Liver (tissue), 3 donors: Measurements from ENCODE around the gene ANKS1A.
"Not testable (repeated sequence)": the region's sequence is repeated elsewhere in the genome, so short reads cannot be mapped to it uniquely, and the experiment has no call there.

ENCODE experiments used
- CTCF ChIP-seq: fragments of 150-350 bp; IDR thresholded peaks from 2 replicates; pipeline ENCODE4 v1.5.1; 2017; ENCODE audit warnings: improper control_type of control experiment, low read depth, low read length; ENCODE audit not compliant: missing input control
- EGR1 ChIP-seq, 2 donors: IDR thresholded peaks; 2 replicates each; pipeline ENCODE4 v1.6.1; 2016 to 2018; ENCODE audit warnings: antibody characterized with exemption in 2 of 2, low read depth in 2 of 2
- FOXA1 ChIP-seq: IDR thresholded peaks from 2 replicates; pipeline ENCODE4 v1.6.1; 2016; ENCODE audit warnings: antibody characterized with exemption
- JUND ChIP-seq, 2 donors: IDR thresholded peaks; 2 replicates each; pipeline ENCODE4 v1.6.1; 2016; ENCODE audit warnings: antibody characterized with exemption in 2 of 2
- MAX ChIP-seq: IDR thresholded peaks from 2 replicates; pipeline ENCODE4 v1.6.1; 2016; ENCODE audit warnings: antibody characterized with exemption
- NR2F2 ChIP-seq: IDR thresholded peaks from 2 replicates; pipeline ENCODE4 v1.6.1; 2016; ENCODE audit warnings: antibody characterized with exemption
- RAD21 ChIP-seq, 2 donors: IDR thresholded peaks; 2 replicates each; pipeline ENCODE4 v1.6.1; 2016; ENCODE audit warnings: antibody characterized with exemption in 2 of 2, mild to moderate bottlenecking in 2 of 2
- REST ChIP-seq: IDR thresholded peaks from 2 replicates; pipeline ENCODE4 v1.6.1; 2016; ENCODE audit warnings: antibody characterized with exemption, mild to moderate bottlenecking
- SP1 ChIP-seq: IDR thresholded peaks from 2 replicates; pipeline ENCODE4 v1.6.1; 2018; ENCODE audit warnings: antibody characterized with exemption, mild to moderate bottlenecking
- TAF1 ChIP-seq: conservative IDR thresholded peaks from 2 replicates; pipeline ENCODE4 v1.6.1; 2016; ENCODE audit warnings: antibody characterized with exemption, mild to moderate bottlenecking
- YY1 ChIP-seq: IDR thresholded peaks from 2 replicates; pipeline ENCODE4 v1.6.1; 2016; ENCODE audit warnings: antibody characterized with exemption, mild to moderate bottlenecking
- TF ChIP-seq, protein P1 (sequence below): IDR thresholded peaks from 2 replicates; pipeline ENCODE4 v1.6.1; 2016; ENCODE audit warnings: antibody characterized with exemption
- TF ChIP-seq, protein P2 (sequence below): IDR thresholded peaks from 2 replicates; pipeline ENCODE4 v1.6.1; 2016; ENCODE audit warnings: antibody characterized with exemption
- donor health status: healthy.
- donor health status: healthy.

- TF ChIP-seq CTCF; REST; YY1; JUND (IDR thresholded peaks at IDR 0.05); RAD21 (IDR thresholded peaks at IDR 0.05); EGR1 (IDR thresholded peaks at IDR 0.05; ENCODE audit: low read depth in 2 of 2); NR2F2; TAF1; FOXA1; MAX; SP1: not testable (repeated sequence)
- TF ChIP-seq, protein P1, sequence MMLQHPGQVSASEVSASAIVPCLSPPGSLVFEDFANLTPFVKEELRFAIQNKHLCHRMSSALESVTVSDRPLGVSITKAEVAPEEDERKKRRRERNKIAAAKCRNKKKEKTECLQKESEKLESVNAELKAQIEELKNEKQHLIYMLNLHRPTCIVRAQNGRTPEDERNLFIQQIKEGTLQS: not testable (repeated sequence)
- TF ChIP-seq, protein P2, sequence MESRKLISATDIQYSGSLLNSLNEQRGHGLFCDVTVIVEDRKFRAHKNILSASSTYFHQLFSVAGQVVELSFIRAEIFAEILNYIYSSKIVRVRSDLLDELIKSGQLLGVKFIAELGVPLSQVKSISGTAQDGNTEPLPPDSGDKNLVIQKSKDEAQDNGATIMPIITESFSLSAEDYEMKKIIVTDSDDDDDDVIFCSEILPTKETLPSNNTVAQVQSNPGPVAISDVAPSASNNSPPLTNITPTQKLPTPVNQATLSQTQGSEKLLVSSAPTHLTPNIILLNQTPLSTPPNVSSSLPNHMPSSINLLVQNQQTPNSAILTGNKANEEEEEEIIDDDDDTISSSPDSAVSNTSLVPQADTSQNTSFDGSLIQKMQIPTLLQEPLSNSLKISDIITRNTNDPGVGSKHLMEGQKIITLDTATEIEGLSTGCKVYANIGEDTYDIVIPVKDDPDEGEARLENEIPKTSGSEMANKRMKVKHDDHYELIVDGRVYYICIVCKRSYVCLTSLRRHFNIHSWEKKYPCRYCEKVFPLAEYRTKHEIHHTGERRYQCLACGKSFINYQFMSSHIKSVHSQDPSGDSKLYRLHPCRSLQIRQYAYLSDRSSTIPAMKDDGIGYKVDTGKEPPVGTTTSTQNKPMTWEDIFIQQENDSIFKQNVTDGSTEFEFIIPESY: not testable (repeated sequence)
Observed at GRCh38 chr6:34999962-35000361, 110.9 kb downstream of the ANKS1A start.
